K562 (cell line): Measurements from ENCODE around the gene OTC. TPM values are rescaled to one million over a fixed set of nuclear protein-coding genes. Genes with fewer than 3 reads are reported as not detected.

ENCODE experiments used
- ARID3B ChIP-seq: fragments of 250-450 bp; sonication (Bioruptor Pico); IDR thresholded peaks from 2 replicates; pipeline ENCODE4 v1.4.0; 2020; ENCODE audit warnings: borderline replicate concordance
- BMI1 ChIP-seq: fragments of 150-350 bp; IDR thresholded peaks from 2 replicates; pipeline ENCODE4 v1.6.1; 2014; ENCODE audit warnings: low read length
- CBX2 ChIP-seq: fragments of 200-600 bp; sonication (generic); IDR thresholded peaks from one replicate; pipeline ENCODE4 v1.6.1; 2012; ENCODE audit warnings: mild to moderate bottlenecking, low read length, inconsistent platforms; ENCODE audit not compliant: insufficient read depth, poor library complexity, severe bottlenecking
- FOXP4 ChIP-seq: sonication (generic); formaldehyde crosslinking; IDR thresholded peaks from 2 replicates; pipeline ENCODE4 v1.8.0; 2022; ENCODE audit warnings: mild to moderate bottlenecking, missing genetic modification reagents, borderline replicate concordance
- HBP1 ChIP-seq: fragments of 450-650 bp; formaldehyde crosslinking; IDR thresholded peaks from 2 replicates; pipeline ENCODE4 v1.4.0; 2022; ENCODE audit warnings: missing genetic modification characterization
- NR0B1 ChIP-seq: fragments of 450-650 bp; IDR thresholded peaks from one replicate; pipeline ENCODE4 v1.6.1; 2018; ENCODE audit warnings: mild to moderate bottlenecking, moderate library complexity; ENCODE audit not compliant: partially characterized antibody
- NR4A1 ChIP-seq, 2 experiments: fragments of 250-450 bp in 1 of 2; fragments of 450-650 bp in 1 of 2; sonication (Bioruptor Pico) in 1 of 2; IDR thresholded peaks; 2 replicates each; pipeline versions ENCODE4 v1.4.0 to v1.6.1; 2016 to 2020; ENCODE audit warnings: mild to moderate bottlenecking in 2 of 2, missing compliant biosample characterization in 1 of 2, missing genetic modification characterization in 1 of 2, moderate library complexity in 1 of 2
- PCBP2 ChIP-seq: fragments of 200-400 bp; formaldehyde crosslinking; IDR thresholded peaks from 2 replicates; pipeline ENCODE4 v1.6.1; 2018; ENCODE audit warnings: low read length, low read depth, mild to moderate bottlenecking, moderate library complexity; ENCODE audit not compliant: poor library complexity, severe bottlenecking
- RFX5 ChIP-seq: IDR thresholded peaks from 2 replicates; pipeline ENCODE4 v1.6.1; 2011; ENCODE audit warnings: low read depth, mild to moderate bottlenecking, improper control_type of control experiment, low read length
- TARDBP ChIP-seq: fragments of 450-650 bp; IDR thresholded peaks from 2 replicates; pipeline ENCODE4 v1.6.1; 2016
- TCF7 ChIP-seq: sonication (generic); IDR thresholded peaks from 2 replicates; pipeline ENCODE4 v1.6.1; 2016; ENCODE audit warnings: antibody characterized with exemption, borderline replicate concordance
- ZNF124 ChIP-seq: sonication (generic); formaldehyde crosslinking; IDR thresholded peaks from 2 replicates; pipeline ENCODE4 v1.8.1; 2022; ENCODE audit warnings: missing genetic modification reagents
- ZNF274 ChIP-seq: IDR thresholded peaks from 2 replicates; pipeline ENCODE4 v1.6.1; 2011; ENCODE audit warnings: low read depth, mild to moderate bottlenecking, low read length, moderate library complexity, borderline replicate concordance
- ZNF398 ChIP-seq: fragments of 250-450 bp; sonication (Bioruptor Pico); IDR thresholded peaks from 2 replicates; pipeline ENCODE4 v1.8.0; 2021; ENCODE audit warnings: moderate library complexity, mild to moderate bottlenecking, inconsistent platforms
- ZNF431 ChIP-seq: sonication (generic); formaldehyde crosslinking; IDR thresholded peaks from 2 replicates; pipeline ENCODE4 v1.8.0; 2022; ENCODE audit warnings: mild to moderate bottlenecking, missing genetic modification reagents
- ZNF79 ChIP-seq: fragments of 250-450 bp; sonication (Bioruptor Pico); IDR thresholded peaks from 2 replicates; pipeline ENCODE4 v1.4.0; 2020; ENCODE audit warnings: low read depth, mild to moderate bottlenecking, moderate library complexity
- polyA plus RNA-seq, 8 experiments: library from polyadenylated mRNA; depleted of rRNA in 4 of 8; stranded (reverse) in 5 of 8; unstranded in 3 of 8; fragments of >200 nt; fragmentation: Nextera tagmentation in 2 of 8; fragmentation: Illumina TruSeq in 1 of 8; extraction: Ambion mirVana in 2 of 8; extraction: Trizol in 1 of 8; gene quantifications; 2 replicates each; pipeline versions ENCODE4 v1.2.1 to v1.2.3, GENCODE V29; 2011 to 2014; ENCODE audit warnings: inconsistent platforms in 1 of 8, missing spikeins in 1 of 8
- total RNA-seq, 7 experiments: library from RNA; depleted of rRNA in 6 of 7; stranded (reverse); fragments of >200 nt in 6 of 7; fragmentation: Illumina TruSeq in 2 of 7; extraction: Trizol in 2 of 7; gene quantifications; 2 replicates each; pipeline versions ENCODE4 v1.2.1 to v1.2.3, GENCODE V29; 2011 to 2021; ENCODE audit warnings: low replicate concordance in 1 of 7

Gene OTC
- total and polyA plus RNA-seq, 9 of the 15 experiments (the other 6 are each of a cell fraction or from before 2014, with no cell fraction given): not detected

- TF ChIP-seq BMI1 (peak; percentile 41; the same call in 1 of the 2 replicates), NR0B1 (no peak), TARDBP (no peak), ZNF431 (CRISPR knock-in tag) (no peak), ZNF79 (CRISPR knock-in tag) (no peak), NR4A1 (CRISPR knock-in tag; IDR thresholded peaks at IDR 0.05) (no peak), NR4A1 (tag; IDR thresholded peaks at IDR 0.05) (no peak), PCBP2 (no peak), ZNF398 (no peak), ARID3B (CRISPR knock-in tag) (no peak), ZNF124 (CRISPR knock-in tag) (no peak), TCF7 (no peak), HBP1 (CRISPR knock-in tag) (no peak), CBX2 (no peak), RFX5 (no peak), ZNF274 (no peak), FOXP4 (CRISPR knock-in tag) (no peak)
These were observed 25.2 kb upstream of the OTC start, which contains the start of gene RPGR (continued) for GRCh38 chrX:38327007-38327774.
